K562 (cell line): Measurements from ENCODE around the gene AGPAT3. TPM values are rescaled to one million over a fixed set of nuclear protein-coding genes. Genes with fewer than 3 reads are reported as not detected.

ENCODE experiments used
- BCL6 ChIP-seq: fragments of 250-450 bp; sonication (Bioruptor Pico); IDR thresholded peaks from 2 replicates; pipeline ENCODE4 v1.4.0; 2020
- CBFB ChIP-seq: sonication (generic); formaldehyde crosslinking; IDR thresholded peaks from 2 replicates; pipeline ENCODE4 v1.4.0; 2020; ENCODE audit warnings: mild to moderate bottlenecking, missing genetic modification reagents
- CCAR2 ChIP-seq: fragments of 200-400 bp; formaldehyde crosslinking; IDR thresholded peaks from 2 replicates; pipeline ENCODE4 v1.6.1; 2017; ENCODE audit warnings: mild to moderate bottlenecking, low read depth, low read length
- CEBPB ChIP-seq: fragments of 450-650 bp; IDR thresholded peaks from 2 replicates; pipeline ENCODE4 v1.6.1; 2016; ENCODE audit warnings: missing genetic modification characterization, missing compliant biosample characterization
- EHMT2 ChIP-seq: fragments of 450-650 bp; IDR thresholded peaks from 2 replicates; pipeline ENCODE4 v1.6.1; 2018; ENCODE audit warnings: antibody characterized with exemption
- KAT7 ChIP-seq: sonication (generic); formaldehyde crosslinking; IDR thresholded peaks from 2 replicates; pipeline ENCODE4 v1.8.0; 2022; ENCODE audit warnings: missing genetic modification reagents, mild to moderate bottlenecking, borderline replicate concordance
- KLF13 ChIP-seq: fragments of 450-650 bp; IDR thresholded peaks from 2 replicates; pipeline ENCODE4 v1.6.1; 2016; ENCODE audit warnings: missing genetic modification characterization, low read depth, mild to moderate bottlenecking, missing compliant biosample characterization, moderate library complexity, borderline replicate concordance
- KLF6 ChIP-seq: fragments of 250-450 bp; sonication (Bioruptor Pico); IDR thresholded peaks from 2 replicates; pipeline ENCODE4 v1.4.0; 2020; ENCODE audit warnings: mild to moderate bottlenecking, moderate library complexity, borderline replicate concordance
- MCM5 ChIP-seq: fragments of 450-650 bp; IDR thresholded peaks from 2 replicates; pipeline ENCODE4 v1.6.1; 2016; ENCODE audit warnings: low read depth
- OTX1 ChIP-seq: fragments of 450-650 bp; formaldehyde crosslinking; IDR thresholded peaks from 2 replicates; pipeline ENCODE4 v1.4.0; 2022; ENCODE audit warnings: mild to moderate bottlenecking
- PHF20 ChIP-seq: fragments of 450-650 bp; IDR thresholded peaks from 2 replicates; pipeline ENCODE4 v1.6.1; 2018; ENCODE audit not compliant: partially characterized antibody
- POLR2A ChIP-seq: fragments of 450-650 bp; conservative IDR thresholded peaks from 2 replicates; pipeline ENCODE4 v1.6.1; 2016
- POLR2B ChIP-seq: fragments of 450-650 bp; IDR thresholded peaks from 2 replicates; pipeline ENCODE4 v1.6.1; 2018; ENCODE audit warnings: low read depth; ENCODE audit not compliant: partially characterized antibody
- RHOXF2B ChIP-seq: fragments of 250-450 bp; sonication (Bioruptor Pico); conservative IDR thresholded peaks from 2 replicates; pipeline ENCODE4 v1.5.1; 2021
- RUNX1 ChIP-seq: sonication (generic); IDR thresholded peaks from 2 replicates; pipeline ENCODE4 v1.6.1; 2016; ENCODE audit warnings: antibody characterized with exemption, low read depth
- SOX6 ChIP-seq: fragments of 450-650 bp; IDR thresholded peaks from 2 replicates; pipeline ENCODE4 v1.6.1; 2014; ENCODE audit warnings: mild to moderate bottlenecking
- SRSF3 ChIP-seq: fragments of 200-400 bp; formaldehyde crosslinking; IDR thresholded peaks from 2 replicates; pipeline ENCODE4 v1.6.1; 2016; ENCODE audit warnings: mild to moderate bottlenecking, low read length, moderate library complexity; ENCODE audit not compliant: insufficient read depth
- TAF7 ChIP-seq: fragments of 450-650 bp; IDR thresholded peaks from 2 replicates; pipeline ENCODE4 v1.6.1; 2016; ENCODE audit warnings: missing genetic modification characterization, missing compliant biosample characterization
- TRIM28 ChIP-seq: fragments of 450-650 bp; IDR thresholded peaks from 2 replicates; pipeline ENCODE4 v1.6.1; 2017
- XRCC4 ChIP-seq: IDR thresholded peaks from one replicate; pipeline ENCODE4 v1.6.1; 2011; ENCODE audit not compliant: insufficient read depth, insufficient read length; ENCODE audit errors: extremely low read depth
- ZC3H11A ChIP-seq: IDR thresholded peaks from 2 replicates; pipeline ENCODE4 v1.6.1; 2012; ENCODE audit warnings: low read depth, low read length, improper control_type of control experiment
- ZNF217 ChIP-seq: sonication (generic); formaldehyde crosslinking; IDR thresholded peaks from 2 replicates; pipeline ENCODE4 v1.8.0; 2022; ENCODE audit warnings: mild to moderate bottlenecking, missing genetic modification reagents
- ZNF24 ChIP-seq: fragments of 450-650 bp; IDR thresholded peaks from 2 replicates; pipeline ENCODE4 v1.6.1; 2016
- ZNF3 ChIP-seq: fragments of 250-450 bp; sonication (Bioruptor Pico); IDR thresholded peaks from 2 replicates; pipeline ENCODE4 v1.5.0; 2021; ENCODE audit warnings: mild to moderate bottlenecking, moderate library complexity
- ZNF695 ChIP-seq: fragments of 450-650 bp; formaldehyde crosslinking; IDR thresholded peaks from 2 replicates; pipeline ENCODE4 v1.4.0; 2020; ENCODE audit warnings: mild to moderate bottlenecking, moderate library complexity
- polyA plus RNA-seq, 8 experiments: library from polyadenylated mRNA; depleted of rRNA in 4 of 8; stranded (reverse) in 5 of 8; unstranded in 3 of 8; fragments of >200 nt; fragmentation: Nextera tagmentation in 2 of 8; fragmentation: Illumina TruSeq in 1 of 8; extraction: Ambion mirVana in 2 of 8; extraction: Trizol in 1 of 8; gene quantifications; 2 replicates each; pipeline versions ENCODE4 v1.2.1 to v1.2.3, GENCODE V29; 2011 to 2014; ENCODE audit warnings: inconsistent platforms in 1 of 8, missing spikeins in 1 of 8
- total RNA-seq, 7 experiments: library from RNA; depleted of rRNA in 6 of 7; stranded (reverse); fragments of >200 nt in 6 of 7; fragmentation: Illumina TruSeq in 2 of 7; extraction: Trizol in 2 of 7; gene quantifications; 2 replicates each; pipeline versions ENCODE4 v1.2.1 to v1.2.3, GENCODE V29; 2011 to 2021; ENCODE audit warnings: low replicate concordance in 1 of 7
- TF ChIP-seq, protein P1 (sequence below), 2 experiments: fragments of 450-650 bp in 1 of 2; IDR thresholded peaks; 2 replicates each; pipeline ENCODE4 v1.6.1; 2011 to 2017; ENCODE audit warnings: low read depth in 2 of 2, antibody characterized with exemption in 1 of 2, borderline replicate concordance in 1 of 2, low read length in 1 of 2, mild to moderate bottlenecking in 1 of 2, mixed read lengths in 1 of 2; ENCODE audit not compliant: control insufficient read depth in 1 of 2
- TF ChIP-seq, protein P2 (sequence below): sonication (generic); IDR thresholded peaks from 2 replicates; pipeline ENCODE4 v1.6.1; 2016

The AGPAT3 gene
- total and polyA plus RNA-seq, 9 of the 15 experiments (the other 6 are each of a cell fraction or from before 2014, with no cell fraction given), result 1.5 to 88.4 (median 35.7) TPM

DNA sequence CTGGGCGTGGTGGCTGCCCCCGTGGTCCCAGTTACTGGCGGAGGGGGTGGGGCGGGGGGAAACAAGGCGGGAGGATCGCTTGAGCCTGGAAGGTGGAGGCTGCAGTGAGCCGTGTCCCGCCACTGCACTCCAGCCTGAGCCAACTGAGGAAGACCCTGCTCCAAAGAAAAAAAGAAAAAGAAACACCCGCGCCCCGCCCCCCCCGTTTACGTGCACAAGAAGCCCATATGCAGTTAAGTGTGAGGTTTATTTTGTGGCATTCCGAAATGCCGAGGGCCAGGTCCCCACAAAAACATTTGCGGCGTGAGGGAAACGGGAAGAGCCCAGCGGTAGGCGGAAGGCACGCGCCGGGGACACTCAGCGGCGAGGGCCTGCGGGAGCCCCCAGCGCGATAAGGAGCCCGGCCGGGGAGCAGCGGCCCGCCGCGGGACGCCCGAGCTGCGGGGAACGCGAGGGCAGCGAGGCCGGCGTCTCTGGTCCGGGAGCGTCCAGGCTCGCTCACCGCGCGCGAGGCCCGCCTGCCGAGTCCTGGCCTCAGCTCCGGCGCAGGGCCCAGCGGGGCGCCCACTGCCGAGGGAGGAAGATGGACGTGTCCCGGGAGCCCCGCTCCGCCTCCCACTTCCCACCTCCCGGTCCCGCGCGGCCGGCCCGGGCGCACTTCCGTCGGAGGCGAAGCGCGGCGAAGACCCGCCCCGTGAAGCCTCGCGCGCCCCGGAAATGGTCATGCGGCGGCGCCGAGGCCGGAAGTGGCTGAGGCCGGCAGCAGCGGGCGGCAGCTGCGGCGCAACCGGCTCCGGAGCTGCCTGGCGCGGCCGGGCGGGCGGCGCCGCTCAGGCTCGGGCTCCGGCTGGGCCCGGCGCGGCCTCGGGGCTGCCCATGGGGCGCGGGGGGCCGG, 146.8 kb downstream of the AGPAT3 start, which contains the start of gene TRAPPC10 (continued):
- no peak for TF ChIP-seq OTX1
- no peak for TF ChIP-seq TAF7 (tag)
- TF ChIP-seq ZNF217, result no peak
- no peak for TF ChIP-seq KAT7 (CRISPR knock-in tag)
- TF ChIP-seq ZNF3 (CRISPR knock-in tag), result no peak
- no peak for TF ChIP-seq CEBPB (tag)
- TF ChIP-seq RHOXF2B, result no peak
- TF ChIP-seq CBFB (CRISPR knock-in tag), result no peak
- peak; percentile 66; the same call in 1 of the 2 replicates for TF ChIP-seq SOX6
- no peak for TF ChIP-seq XRCC4
- no peak for TF ChIP-seq EHMT2
- no peak for TF ChIP-seq SRSF3
- TF ChIP-seq, protein P1, sequence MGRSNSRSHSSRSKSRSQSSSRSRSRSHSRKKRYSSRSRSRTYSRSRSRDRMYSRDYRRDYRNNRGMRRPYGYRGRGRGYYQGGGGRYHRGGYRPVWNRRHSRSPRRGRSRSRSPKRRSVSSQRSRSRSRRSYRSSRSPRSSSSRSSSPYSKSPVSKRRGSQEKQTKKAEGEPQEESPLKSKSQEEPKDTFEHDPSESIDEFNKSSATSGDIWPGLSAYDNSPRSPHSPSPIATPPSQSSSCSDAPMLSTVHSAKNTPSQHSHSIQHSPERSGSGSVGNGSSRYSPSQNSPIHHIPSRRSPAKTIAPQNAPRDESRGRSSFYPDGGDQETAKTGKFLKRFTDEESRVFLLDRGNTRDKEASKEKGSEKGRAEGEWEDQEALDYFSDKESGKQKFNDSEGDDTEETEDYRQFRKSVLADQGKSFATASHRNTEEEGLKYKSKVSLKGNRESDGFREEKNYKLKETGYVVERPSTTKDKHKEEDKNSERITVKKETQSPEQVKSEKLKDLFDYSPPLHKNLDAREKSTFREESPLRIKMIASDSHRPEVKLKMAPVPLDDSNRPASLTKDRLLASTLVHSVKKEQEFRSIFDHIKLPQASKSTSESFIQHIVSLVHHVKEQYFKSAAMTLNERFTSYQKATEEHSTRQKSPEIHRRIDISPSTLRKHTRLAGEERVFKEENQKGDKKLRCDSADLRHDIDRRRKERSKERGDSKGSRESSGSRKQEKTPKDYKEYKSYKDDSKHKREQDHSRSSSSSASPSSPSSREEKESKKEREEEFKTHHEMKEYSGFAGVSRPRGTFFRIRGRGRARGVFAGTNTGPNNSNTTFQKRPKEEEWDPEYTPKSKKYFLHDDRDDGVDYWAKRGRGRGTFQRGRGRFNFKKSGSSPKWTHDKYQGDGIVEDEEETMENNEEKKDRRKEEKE (IDR thresholded peaks at IDR 0.05; ENCODE audit: borderline replicate concordance in 1 of 2, control insufficient read depth in 1 of 2, low read depth in 2 of 2, low read length in 1 of 2), result 0 out of 4 replicates have a peak, but pooled peaks of 1 of the 2 experiments have one; percentile 24
- TF ChIP-seq CCAR2, result no peak
- TF ChIP-seq ZNF24, result peak; percentile 42
- TF ChIP-seq RUNX1, result no peak
- TF ChIP-seq ZNF695, result no peak
- peak; percentile 80 for TF ChIP-seq POLR2B
- TF ChIP-seq PHF20, result peak; percentile 71
- TF ChIP-seq MCM5, result no peak
- TF ChIP-seq BCL6 (CRISPR knock-in tag), result no peak
- TF ChIP-seq, protein P2, sequence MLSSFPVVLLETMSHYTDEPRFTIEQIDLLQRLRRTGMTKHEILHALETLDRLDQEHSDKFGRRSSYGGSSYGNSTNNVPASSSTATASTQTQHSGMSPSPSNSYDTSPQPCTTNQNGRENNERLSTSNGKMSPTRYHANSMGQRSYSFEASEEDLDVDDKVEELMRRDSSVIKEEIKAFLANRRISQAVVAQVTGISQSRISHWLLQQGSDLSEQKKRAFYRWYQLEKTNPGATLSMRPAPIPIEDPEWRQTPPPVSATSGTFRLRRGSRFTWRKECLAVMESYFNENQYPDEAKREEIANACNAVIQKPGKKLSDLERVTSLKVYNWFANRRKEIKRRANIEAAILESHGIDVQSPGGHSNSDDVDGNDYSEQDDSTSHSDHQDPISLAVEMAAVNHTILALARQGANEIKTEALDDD, result no peak
- peak; percentile 80 for TF ChIP-seq KLF13 (tag)
- no peak for TF ChIP-seq KLF6
- no peak for TF ChIP-seq TRIM28
- peak; percentile 90 for TF ChIP-seq POLR2A
- TF ChIP-seq ZC3H11A, result 0 out of 2 replicates have a peak, but pooled peaks have one; percentile 18
